Neural cell (in vitro differentiated cells): ENCODE results near the gene RALGPS1. TPM values are rescaled to one million over a fixed set of nuclear protein-coding genes. Genes with fewer than 3 reads are reported as not detected.

ENCODE experiments used
- H2AFZ ChIP-seq: fragments of 200-600, 300-800 bp; sonication (generic), shearing (Covaris generic); 2 replicates; pipeline ENCODE4 v1.6.0; 2014; ENCODE audit warnings: low read depth, mild to moderate bottlenecking, antibody characterized with exemption, low read length, moderate library complexity
- H3F3A ChIP-seq: fragments of 200-600 bp; shearing (Covaris generic); 2 replicates; pipeline ENCODE4 v1.6.1; 2016; ENCODE audit warnings: mild to moderate bottlenecking, moderate library complexity, mixed read lengths, antibody characterized with exemption, low read length; ENCODE audit not compliant: insufficient read depth, poor library complexity, severe bottlenecking
- H3K27ac ChIP-seq: fragments of 200-600, 300-800 bp; sonication (generic), shearing (Covaris generic); 2 replicates; pipeline ENCODE4 v1.5.1; 2014; ENCODE audit warnings: mild to moderate bottlenecking, low read length, moderate library complexity
- H3K27me3 ChIP-seq: fragments of 300-800, 200-600 bp; sonication (generic), shearing (Covaris generic); 2 replicates; pipeline ENCODE4 v1.6.0; 2014; ENCODE audit warnings: mild to moderate bottlenecking, low read depth, low read length, moderate library complexity; ENCODE audit not compliant: insufficient read depth
- H3K36me3 ChIP-seq: fragments of 300-800, 200-600 bp; sonication (generic), shearing (Covaris generic); 2 replicates; pipeline ENCODE4 v1.5.1; 2014; ENCODE audit warnings: mild to moderate bottlenecking, antibody characterized with exemption, low read length, moderate library complexity; ENCODE audit not compliant: insufficient read depth
- H3K4me2 ChIP-seq: fragments of 300-800, 200-600 bp; sonication (generic), shearing (Covaris generic); 2 replicates; pipeline ENCODE4 v1.6.0; 2014; ENCODE audit warnings: mild to moderate bottlenecking, low read length
- H3K4me3 ChIP-seq: fragments of 300-800, 200-600 bp; sonication (generic), shearing (Covaris generic); 2 replicates; pipeline ENCODE4 v1.5.1; 2014; ENCODE audit warnings: mild to moderate bottlenecking, low read length, moderate library complexity
- H3K79me2 ChIP-seq: fragments of 200-600 bp; shearing (Covaris generic); replicated peaks from 2 replicates; pipeline ENCODE4 v1.6.0; 2014; ENCODE audit warnings: mild to moderate bottlenecking, low read length, moderate library complexity; ENCODE audit not compliant: insufficient read depth
- H3K9ac ChIP-seq: fragments of 300-800, 200-600 bp; sonication (generic), shearing (Covaris generic); 2 replicates; pipeline ENCODE4 v1.6.1; 2016; ENCODE audit warnings: mild to moderate bottlenecking, low read length, mixed read lengths
- H3K9me2 ChIP-seq: fragments of 200-600 bp; shearing (Covaris generic); 2 replicates; pipeline ENCODE4 v1.6.1; 2016; ENCODE audit warnings: mild to moderate bottlenecking, low read length, mixed read lengths; ENCODE audit not compliant: insufficient read depth
- H3K9me3 ChIP-seq: fragments of 200-600, 300-800 bp; sonication (generic), shearing (Covaris generic); 2 replicates; pipeline ENCODE4 v1.6.1; 2016; ENCODE audit warnings: mild to moderate bottlenecking, mixed run types, low read length, moderate library complexity, mixed read lengths
- H4K20me1 ChIP-seq: fragments of 200-600 bp; shearing (Covaris generic); 2 replicates; pipeline ENCODE4 v1.6.1; 2016; ENCODE audit warnings: mild to moderate bottlenecking, mixed run types; ENCODE audit not compliant: insufficient read depth
- EP300 ChIP-seq: fragments of 450-650 bp; conservative IDR thresholded peaks from 2 replicates; pipeline ENCODE4 v1.6.1; 2014; ENCODE audit warnings: antibody characterized with exemption, mild to moderate bottlenecking, moderate library complexity; ENCODE audit not compliant: poor library complexity, severe bottlenecking
- EZH2 ChIP-seq: fragments of 200-600, 300-800 bp; shearing (Covaris generic), sonication (generic); IDR thresholded peaks from 2 replicates; pipeline ENCODE4 v1.6.1; 2014; ENCODE audit warnings: antibody characterized with exemption, low read length, borderline replicate concordance, mild to moderate bottlenecking; ENCODE audit not compliant: insufficient read depth, poor library complexity, severe bottlenecking
- MXI1 ChIP-seq: fragments of 450-650 bp; conservative IDR thresholded peaks from 2 replicates; pipeline ENCODE4 v1.6.1; 2014; ENCODE audit warnings: antibody characterized with exemption, mild to moderate bottlenecking; ENCODE audit not compliant: poor library complexity, severe bottlenecking
- POLR2AphosphoS5 ChIP-seq: IDR thresholded peaks from 2 replicates; pipeline ENCODE4 v1.6.1; 2012
- RAD21 ChIP-seq: fragments of 450-650 bp; conservative IDR thresholded peaks from 2 replicates; pipeline ENCODE4 v1.6.1; 2014; ENCODE audit warnings: antibody characterized with exemption, mild to moderate bottlenecking, moderate library complexity
- REST ChIP-seq: IDR thresholded peaks from 2 replicates; pipeline ENCODE4 v1.6.1; 2012; ENCODE audit warnings: borderline replicate concordance
- SMC3 ChIP-seq: fragments of 450-650 bp; conservative IDR thresholded peaks from 2 replicates; pipeline ENCODE4 v1.6.1; 2014; ENCODE audit warnings: antibody characterized with exemption, mild to moderate bottlenecking, moderate library complexity; ENCODE audit not compliant: poor library complexity
- TAF1 ChIP-seq: IDR thresholded peaks from 2 replicates; pipeline ENCODE4 v1.6.1; 2012; ENCODE audit warnings: low read depth
- polyA plus RNA-seq: library from polyadenylated mRNA; depleted of rRNA; stranded (reverse); fragments of >200 nt; gene quantifications from 2 replicates; pipeline ENCODE4 v1.2.3, GENCODE V29; 2014
- TF ChIP-seq, protein P1 (sequence below): fragments of 450-650 bp; IDR thresholded peaks from 2 replicates; pipeline ENCODE4 v1.5.1; 2014; ENCODE audit warnings: antibody characterized with exemption, mild to moderate bottlenecking, moderate library complexity; ENCODE audit not compliant: poor library complexity, severe bottlenecking

The RALGPS1 gene
- polyA plus RNA-seq, 1 donor from 2014 or later = 37.1 TPM

- H3K27me3 ChIP-seq = no peaks in the 10 kb centered on the region
- H3K9ac ChIP-seq = no peak overlapping the region
Measured at GRCh38 chr9:127053960-127054359, 139.4 kb downstream of the RALGPS1 start.

GRCh38 chr9:127055745-127056402 is 141.3 kb downstream of the RALGPS1 start:
- Histone ChIP-seq H3K79me2 (no peaks in the 10 kb centered on the region), H4K20me1 (no peaks in the 10 kb centered on the region), H3F3A (no peaks in the 10 kb centered on the region), H3K9me2 (no peaks in the 10 kb centered on the region), H3K9me3 (no peaks in the 10 kb centered on the region), H3K4me3 (no peak overlapping the region), H3K4me2 (no peak overlapping the region), H3K27me3 (no peaks in the 10 kb centered on the region), H3K9ac (no peak overlapping the region), H2AFZ (no peak overlapping the region), H3K36me3 (peaks cover 3% of the 10 kb centered on the region), H3K27ac (no peak overlapping the region)
- TF ChIP-seq TAF1 = no peak
- TF ChIP-seq, protein P1, sequence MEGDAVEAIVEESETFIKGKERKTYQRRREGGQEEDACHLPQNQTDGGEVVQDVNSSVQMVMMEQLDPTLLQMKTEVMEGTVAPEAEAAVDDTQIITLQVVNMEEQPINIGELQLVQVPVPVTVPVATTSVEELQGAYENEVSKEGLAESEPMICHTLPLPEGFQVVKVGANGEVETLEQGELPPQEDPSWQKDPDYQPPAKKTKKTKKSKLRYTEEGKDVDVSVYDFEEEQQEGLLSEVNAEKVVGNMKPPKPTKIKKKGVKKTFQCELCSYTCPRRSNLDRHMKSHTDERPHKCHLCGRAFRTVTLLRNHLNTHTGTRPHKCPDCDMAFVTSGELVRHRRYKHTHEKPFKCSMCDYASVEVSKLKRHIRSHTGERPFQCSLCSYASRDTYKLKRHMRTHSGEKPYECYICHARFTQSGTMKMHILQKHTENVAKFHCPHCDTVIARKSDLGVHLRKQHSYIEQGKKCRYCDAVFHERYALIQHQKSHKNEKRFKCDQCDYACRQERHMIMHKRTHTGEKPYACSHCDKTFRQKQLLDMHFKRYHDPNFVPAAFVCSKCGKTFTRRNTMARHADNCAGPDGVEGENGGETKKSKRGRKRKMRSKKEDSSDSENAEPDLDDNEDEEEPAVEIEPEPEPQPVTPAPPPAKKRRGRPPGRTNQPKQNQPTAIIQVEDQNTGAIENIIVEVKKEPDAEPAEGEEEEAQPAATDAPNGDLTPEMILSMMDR = no peak
- TF ChIP-seq RAD21 = no peak
- no peak for TF ChIP-seq POLR2AphosphoS5
- no peak for TF ChIP-seq EZH2
- TF ChIP-seq MXI1 = no peak
- no peak for TF ChIP-seq SMC3
- no peak for TF ChIP-seq REST
- no peak for TF ChIP-seq EP300

More at GRCh38 chr9:127053960-127054359, 139.4 kb downstream of the RALGPS1 start:
- Histone ChIP-seq H3K27ac (no peak overlapping the region), H3K4me3 (no peak overlapping the region), H2AFZ (no peak overlapping the region), H3K36me3 (peaks cover 3% of the 10 kb centered on the region), H3K4me2 (no peak overlapping the region), H3K79me2 (no peaks in the 10 kb centered on the region), H3F3A (no peaks in the 10 kb centered on the region), H4K20me1 (no peaks in the 10 kb centered on the region), H3K9me2 (no peaks in the 10 kb centered on the region), H3K9me3 (no peaks in the 10 kb centered on the region)
- TF ChIP-seq, protein P1 = no peak
- TF ChIP-seq TAF1 = no peak
